Activated T-cell treated with anti-CD3 and anti-CD28 coated beads for 1 hour (primary cell): ENCODE measurements around the gene TSPO2.

ENCODE experiments used
- DNase-seq: peaks from one replicate; pipeline ENCODE4 v3.0.0-alpha.2; 2020; ENCODE audit warnings: low read depth

TSPO2 gene

GRCh38 chr6:41051873-41052272 lies 9.6 kb downstream of the TSPO2 start:
- DNase-seq, result no peak

DNA sequence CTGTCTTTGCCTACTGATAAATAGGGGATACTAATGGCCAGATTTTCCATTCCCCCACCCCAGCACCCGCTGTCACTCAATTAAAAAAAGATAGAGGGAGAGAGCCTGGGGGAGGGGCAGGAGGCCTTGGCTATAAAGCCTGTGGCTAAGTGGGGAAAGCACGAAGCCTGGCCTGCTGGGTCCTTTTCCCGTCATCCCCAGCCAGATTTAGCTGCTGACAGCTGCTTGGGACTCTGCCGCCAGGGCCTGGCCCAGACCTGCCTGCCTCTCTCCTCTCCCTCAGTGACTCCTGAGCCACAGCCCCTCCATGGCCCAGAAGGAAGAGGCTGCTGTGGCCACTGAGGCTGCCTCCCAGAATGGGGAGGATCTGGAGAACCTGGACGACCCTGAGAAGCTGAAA lies 10.8 kb downstream of the TSPO2 start, which contains the start of gene APOBEC2:
APOBEC2 (plus strand) TSS at position 162 of the 400 bp plus-strand sequence; CDS start at position 308, 146 bp downstream.
- DNase-seq, result no peak

DNA sequence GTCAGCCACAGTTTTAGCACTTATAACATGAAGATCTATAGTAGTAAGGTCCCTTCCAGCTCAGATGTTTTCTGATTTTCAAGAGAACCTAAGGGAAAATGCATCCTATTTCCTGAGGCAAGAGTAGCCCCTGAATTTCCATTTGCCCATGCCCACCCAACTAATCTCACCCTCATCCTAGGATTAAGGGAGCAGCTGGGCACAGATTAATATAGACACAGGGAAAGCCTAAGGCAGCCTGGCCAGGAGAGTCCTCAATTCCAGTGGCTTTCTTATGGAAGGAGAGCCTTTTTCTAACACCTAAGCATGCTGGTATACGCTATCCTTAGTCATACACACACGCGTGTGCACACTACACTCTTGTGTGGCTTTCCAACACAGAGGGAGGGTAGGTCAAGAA lies 12.2 kb downstream of the TSPO2 start:
- DNase-seq, result no peak

- DNase-seq, result no peak
Observed at GRCh38 chr6:41055149-41055548, 12.9 kb downstream of the TSPO2 start.

GRCh38 chr6:41056768-41057490 lies 14.7 kb downstream of the TSPO2 start:
- DNase-seq, result no peak

GRCh38 chr6:41058783-41059181 lies 16.5 kb downstream of the TSPO2 start:
- DNase-seq, result no peak

DNA sequence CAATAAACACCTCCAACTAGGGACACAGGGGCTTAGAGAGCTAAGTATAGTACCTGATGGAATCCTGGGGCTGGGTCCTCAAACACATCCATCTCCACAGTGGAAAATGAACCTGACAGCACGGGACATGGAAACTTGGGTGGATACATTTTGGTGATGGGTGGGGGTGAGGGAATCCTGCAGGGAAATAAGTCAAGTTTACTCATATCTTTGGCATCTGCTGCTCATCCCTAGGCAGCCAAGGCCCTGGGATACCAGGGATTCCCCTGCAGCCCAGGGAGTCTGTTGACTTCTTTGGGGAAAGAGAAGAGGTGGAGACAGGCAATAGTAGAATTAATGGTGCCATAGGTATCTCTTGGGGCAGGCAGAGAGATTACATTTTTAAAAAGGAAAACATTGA lies 17.3 kb downstream of the TSPO2 start:
- no peak for DNase-seq

GRCh38 chr6:41061196-41061726 lies 19.0 kb downstream of the TSPO2 start:
- no peak for DNase-seq

DNA sequence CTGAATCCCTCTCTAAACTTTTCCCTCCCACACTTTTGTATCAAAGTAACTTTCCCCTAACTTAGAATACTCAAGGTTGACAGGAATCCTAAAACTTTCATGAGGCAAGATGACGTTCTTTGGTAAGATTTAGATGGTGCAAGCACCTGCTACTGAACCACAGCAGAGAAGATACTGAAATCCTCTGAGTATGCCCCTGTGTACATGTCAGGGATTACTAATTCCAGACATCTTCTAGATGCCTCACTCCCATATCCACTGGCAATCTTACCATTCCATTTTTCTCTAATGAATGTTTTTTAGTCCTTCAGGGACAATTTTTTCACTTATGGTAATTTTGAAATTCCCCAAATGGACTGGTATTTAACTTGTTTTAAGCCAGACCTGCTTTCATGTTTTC lies 19.8 kb downstream of the TSPO2 start:
- DNase-seq, result no peak

DNA sequence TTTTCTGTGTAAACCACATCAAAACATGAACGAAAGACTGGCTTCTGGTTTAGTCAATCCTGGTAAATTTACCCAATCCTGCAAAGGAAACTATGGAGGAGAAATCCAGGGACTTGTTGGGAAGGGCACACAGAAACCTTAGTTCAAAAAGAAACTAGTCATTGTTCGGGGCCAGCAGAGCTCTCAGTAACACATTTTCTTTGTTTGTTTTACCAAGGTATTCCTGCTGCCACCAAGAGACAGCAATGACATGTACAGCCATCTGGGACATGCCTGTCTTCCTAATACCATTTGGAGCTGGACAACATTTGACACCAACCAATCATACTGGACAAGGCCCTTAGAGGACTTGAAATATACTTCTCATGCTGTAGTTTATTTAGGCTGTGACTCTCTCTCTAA lies 21.6 kb downstream of the TSPO2 start:
- no peak for DNase-seq

DNA sequence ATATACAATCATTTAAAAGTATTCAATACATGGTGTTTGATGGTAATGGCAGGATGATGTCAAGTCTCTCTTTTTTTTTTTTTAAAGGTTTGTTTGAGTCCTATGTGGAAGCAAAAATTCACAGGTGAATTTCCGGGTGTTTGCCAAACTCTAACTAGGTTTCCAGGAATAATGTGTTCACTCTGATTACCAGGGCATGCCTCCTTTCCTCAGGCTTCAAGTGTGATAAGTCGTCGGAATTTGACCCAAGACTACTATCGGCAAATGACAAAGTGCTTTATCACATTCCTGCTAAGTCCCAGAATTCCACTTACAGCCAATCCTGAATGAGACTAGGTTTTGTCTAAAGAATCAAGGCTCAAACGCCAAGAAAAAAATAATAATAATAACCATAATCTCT lies 22.6 kb downstream of the TSPO2 start:
- DNase-seq, result no peak

DNA sequence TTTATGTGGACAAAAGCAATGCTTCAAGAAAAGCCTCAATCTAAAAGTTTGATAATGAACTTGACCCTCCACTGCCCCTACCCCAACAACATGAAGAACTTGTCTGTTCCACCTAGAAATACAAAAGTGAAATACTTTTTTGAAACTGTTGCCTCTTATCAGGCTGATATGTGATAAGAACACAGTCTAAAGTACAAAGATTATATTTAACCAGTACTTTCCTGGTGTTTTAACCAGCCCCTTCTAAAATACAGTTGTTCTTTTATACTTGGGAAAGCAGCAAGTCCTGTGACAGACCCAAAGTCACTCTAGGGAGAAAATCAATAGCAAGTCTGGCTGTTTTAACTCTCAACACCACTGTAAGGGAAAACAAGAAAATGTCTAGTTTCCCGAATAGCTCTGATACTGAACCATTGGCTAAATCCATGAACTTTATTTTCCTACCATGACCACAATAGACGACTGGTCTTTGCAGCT lies 23.3 kb downstream of the TSPO2 start:
- no peak for DNase-seq

GRCh38 chr6:41066867-41067304 lies 24.6 kb downstream of the TSPO2 start:
- peak; percentile 62 for DNase-seq

- peak; percentile 51 for DNase-seq
Observed at GRCh38 chr6:41071501-41071922, 29.2 kb downstream of the TSPO2 start.

- peak; percentile 100 for DNase-seq
Observed at GRCh38 chr6:41071923-41072835, 29.9 kb downstream of the TSPO2 start, which contains the start of gene OARD1. OARD1 (minus strand) TSS chr6:41072356; CDS start chr6:41071634, 722 bp downstream.

DNA sequence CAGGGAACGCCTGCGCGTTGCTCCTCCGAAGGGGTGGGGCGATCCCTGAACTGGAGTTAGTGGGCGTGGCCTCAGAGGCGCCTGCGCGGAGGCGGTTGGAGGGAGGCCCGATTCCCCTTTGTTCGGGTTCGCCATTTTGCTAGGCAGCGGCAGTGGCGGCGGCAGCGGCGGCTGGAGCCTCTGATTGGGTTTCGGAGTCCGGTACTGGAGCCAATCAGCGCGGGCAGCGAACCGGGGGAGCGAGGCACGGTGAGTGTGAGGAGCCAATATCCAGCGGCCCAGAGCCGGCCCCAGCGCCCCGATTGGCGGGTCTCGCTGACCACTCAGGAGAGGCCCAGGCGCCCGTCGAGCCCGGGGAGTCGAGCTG lies 30.6 kb downstream of the TSPO2 start, which contains the start of gene NFYA:
NFYA (plus strand) TSS at position 139 of the 367 bp plus-strand sequence. CDS start 6,116 bp downstream, outside the sequence.
- peak; percentile 100 for DNase-seq

- DNase-seq, result peak; percentile 71
Observed at GRCh38 chr6:41073203-41073967, 31.1 kb downstream of the TSPO2 start.

- no peak for DNase-seq
Observed at GRCh38 chr6:41073968-41074691, 31.9 kb downstream of the TSPO2 start.

- DNase-seq, result no peak
Observed at GRCh38 chr6:41074692-41075436, 32.6 kb downstream of the TSPO2 start.
